ENCODE results near the gene CDH4. TPM values are rescaled to one million over a fixed set of nuclear protein-coding genes. Genes with fewer than 3 reads are reported as not detected.

CDH4 gene
- total and polyA plus RNA-seq, 9 of the 15 experiments (the other 6 are each of a cell fraction or from before 2014, with no cell fraction given): 0.04 TPM; not detected in 8

DNA sequence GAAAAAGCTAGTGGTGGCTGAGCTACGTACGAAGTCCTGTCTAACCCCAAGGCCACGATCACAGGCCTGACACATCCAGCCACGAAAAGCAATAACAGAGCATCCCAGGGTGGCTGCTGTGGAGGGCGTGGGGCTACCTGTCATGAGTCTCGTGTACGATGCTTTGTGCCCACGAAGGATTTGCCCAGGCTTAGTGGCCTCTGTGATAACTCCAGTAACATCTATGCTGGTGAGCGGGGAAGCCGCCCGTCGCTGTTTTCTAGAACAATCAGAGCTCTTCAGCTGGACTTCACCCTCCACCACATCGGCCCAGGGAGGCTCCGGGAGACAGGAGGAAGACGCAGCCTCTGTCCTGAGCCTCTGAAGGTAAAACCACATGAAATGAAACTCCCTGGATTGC is 563.1 kb downstream of the CDH4 start (continued):
- TF ChIP-seq, protein P1, sequence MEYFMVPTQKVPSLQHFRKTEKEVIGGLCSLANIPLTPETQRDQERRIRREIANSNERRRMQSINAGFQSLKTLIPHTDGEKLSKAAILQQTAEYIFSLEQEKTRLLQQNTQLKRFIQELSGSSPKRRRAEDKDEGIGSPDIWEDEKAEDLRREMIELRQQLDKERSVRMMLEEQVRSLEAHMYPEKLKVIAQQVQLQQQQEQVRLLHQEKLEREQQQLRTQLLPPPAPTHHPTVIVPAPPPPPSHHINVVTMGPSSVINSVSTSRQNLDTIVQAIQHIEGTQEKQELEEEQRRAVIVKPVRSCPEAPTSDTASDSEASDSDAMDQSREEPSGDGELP (CRISPR knock-in tag; IDR thresholded peaks at IDR 0.05; ENCODE audit: borderline replicate concordance): no peak
- no peak for TF ChIP-seq HDAC6 (IDR thresholded peaks at IDR 0.05; ENCODE audit: low read depth, low read length)
- TF ChIP-seq, protein P2, sequence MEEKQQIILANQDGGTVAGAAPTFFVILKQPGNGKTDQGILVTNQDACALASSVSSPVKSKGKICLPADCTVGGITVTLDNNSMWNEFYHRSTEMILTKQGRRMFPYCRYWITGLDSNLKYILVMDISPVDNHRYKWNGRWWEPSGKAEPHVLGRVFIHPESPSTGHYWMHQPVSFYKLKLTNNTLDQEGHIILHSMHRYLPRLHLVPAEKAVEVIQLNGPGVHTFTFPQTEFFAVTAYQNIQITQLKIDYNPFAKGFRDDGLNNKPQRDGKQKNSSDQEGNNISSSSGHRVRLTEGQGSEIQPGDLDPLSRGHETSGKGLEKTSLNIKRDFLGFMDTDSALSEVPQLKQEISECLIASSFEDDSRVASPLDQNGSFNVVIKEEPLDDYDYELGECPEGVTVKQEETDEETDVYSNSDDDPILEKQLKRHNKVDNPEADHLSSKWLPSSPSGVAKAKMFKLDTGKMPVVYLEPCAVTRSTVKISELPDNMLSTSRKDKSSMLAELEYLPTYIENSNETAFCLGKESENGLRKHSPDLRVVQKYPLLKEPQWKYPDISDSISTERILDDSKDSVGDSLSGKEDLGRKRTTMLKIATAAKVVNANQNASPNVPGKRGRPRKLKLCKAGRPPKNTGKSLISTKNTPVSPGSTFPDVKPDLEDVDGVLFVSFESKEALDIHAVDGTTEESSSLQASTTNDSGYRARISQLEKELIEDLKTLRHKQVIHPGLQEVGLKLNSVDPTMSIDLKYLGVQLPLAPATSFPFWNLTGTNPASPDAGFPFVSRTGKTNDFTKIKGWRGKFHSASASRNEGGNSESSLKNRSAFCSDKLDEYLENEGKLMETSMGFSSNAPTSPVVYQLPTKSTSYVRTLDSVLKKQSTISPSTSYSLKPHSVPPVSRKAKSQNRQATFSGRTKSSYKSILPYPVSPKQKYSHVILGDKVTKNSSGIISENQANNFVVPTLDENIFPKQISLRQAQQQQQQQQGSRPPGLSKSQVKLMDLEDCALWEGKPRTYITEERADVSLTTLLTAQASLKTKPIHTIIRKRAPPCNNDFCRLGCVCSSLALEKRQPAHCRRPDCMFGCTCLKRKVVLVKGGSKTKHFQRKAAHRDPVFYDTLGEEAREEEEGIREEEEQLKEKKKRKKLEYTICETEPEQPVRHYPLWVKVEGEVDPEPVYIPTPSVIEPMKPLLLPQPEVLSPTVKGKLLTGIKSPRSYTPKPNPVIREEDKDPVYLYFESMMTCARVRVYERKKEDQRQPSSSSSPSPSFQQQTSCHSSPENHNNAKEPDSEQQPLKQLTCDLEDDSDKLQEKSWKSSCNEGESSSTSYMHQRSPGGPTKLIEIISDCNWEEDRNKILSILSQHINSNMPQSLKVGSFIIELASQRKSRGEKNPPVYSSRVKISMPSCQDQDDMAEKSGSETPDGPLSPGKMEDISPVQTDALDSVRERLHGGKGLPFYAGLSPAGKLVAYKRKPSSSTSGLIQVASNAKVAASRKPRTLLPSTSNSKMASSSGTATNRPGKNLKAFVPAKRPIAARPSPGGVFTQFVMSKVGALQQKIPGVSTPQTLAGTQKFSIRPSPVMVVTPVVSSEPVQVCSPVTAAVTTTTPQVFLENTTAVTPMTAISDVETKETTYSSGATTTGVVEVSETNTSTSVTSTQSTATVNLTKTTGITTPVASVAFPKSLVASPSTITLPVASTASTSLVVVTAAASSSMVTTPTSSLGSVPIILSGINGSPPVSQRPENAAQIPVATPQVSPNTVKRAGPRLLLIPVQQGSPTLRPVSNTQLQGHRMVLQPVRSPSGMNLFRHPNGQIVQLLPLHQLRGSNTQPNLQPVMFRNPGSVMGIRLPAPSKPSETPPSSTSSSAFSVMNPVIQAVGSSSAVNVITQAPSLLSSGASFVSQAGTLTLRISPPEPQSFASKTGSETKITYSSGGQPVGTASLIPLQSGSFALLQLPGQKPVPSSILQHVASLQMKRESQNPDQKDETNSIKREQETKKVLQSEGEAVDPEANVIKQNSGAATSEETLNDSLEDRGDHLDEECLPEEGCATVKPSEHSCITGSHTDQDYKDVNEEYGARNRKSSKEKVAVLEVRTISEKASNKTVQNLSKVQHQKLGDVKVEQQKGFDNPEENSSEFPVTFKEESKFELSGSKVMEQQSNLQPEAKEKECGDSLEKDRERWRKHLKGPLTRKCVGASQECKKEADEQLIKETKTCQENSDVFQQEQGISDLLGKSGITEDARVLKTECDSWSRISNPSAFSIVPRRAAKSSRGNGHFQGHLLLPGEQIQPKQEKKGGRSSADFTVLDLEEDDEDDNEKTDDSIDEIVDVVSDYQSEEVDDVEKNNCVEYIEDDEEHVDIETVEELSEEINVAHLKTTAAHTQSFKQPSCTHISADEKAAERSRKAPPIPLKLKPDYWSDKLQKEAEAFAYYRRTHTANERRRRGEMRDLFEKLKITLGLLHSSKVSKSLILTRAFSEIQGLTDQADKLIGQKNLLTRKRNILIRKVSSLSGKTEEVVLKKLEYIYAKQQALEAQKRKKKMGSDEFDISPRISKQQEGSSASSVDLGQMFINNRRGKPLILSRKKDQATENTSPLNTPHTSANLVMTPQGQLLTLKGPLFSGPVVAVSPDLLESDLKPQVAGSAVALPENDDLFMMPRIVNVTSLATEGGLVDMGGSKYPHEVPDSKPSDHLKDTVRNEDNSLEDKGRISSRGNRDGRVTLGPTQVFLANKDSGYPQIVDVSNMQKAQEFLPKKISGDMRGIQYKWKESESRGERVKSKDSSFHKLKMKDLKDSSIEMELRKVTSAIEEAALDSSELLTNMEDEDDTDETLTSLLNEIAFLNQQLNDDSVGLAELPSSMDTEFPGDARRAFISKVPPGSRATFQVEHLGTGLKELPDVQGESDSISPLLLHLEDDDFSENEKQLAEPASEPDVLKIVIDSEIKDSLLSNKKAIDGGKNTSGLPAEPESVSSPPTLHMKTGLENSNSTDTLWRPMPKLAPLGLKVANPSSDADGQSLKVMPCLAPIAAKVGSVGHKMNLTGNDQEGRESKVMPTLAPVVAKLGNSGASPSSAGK (IDR thresholded peaks at IDR 0.05): no peak
- no peak for TF ChIP-seq TCF7L2 (IDR thresholded peaks at IDR 0.05; ENCODE audit: low read depth, low read length)
- no peak for TF ChIP-seq SMAD3 (CRISPR knock-in tag; conservative IDR thresholded peaks at IDR 0.05)
- TF ChIP-seq HMG20B (CRISPR knock-in tag; IDR thresholded peaks at IDR 0.05): no peak
